K562 (cell line): ENCODE measurements around the gene CFAP20.

Experiments
- CTCF ChIP-seq, 3 experiments: IDR thresholded peaks in 2 of 3; conservative IDR thresholded peaks in 1 of 3; 2 replicates each; pipeline ENCODE4 v1.5.1; 2011 to 2012; ENCODE audit warnings: low read length in 3 of 3, mild to moderate bottlenecking in 3 of 3, control low read depth in 2 of 3, improper control_type of control experiment in 1 of 3, inconsistent platforms in 1 of 3, low read depth in 1 of 3, mixed read lengths in 1 of 3, moderate library complexity in 1 of 3; ENCODE audit not compliant: insufficient read depth in 2 of 3
- EZH2 ChIP-seq: IDR thresholded peaks from 2 replicates; pipeline ENCODE4 v1.6.1; 2012; ENCODE audit warnings: low read depth, mild to moderate bottlenecking, inconsistent platforms, low read length, borderline replicate concordance
- NRF1 ChIP-seq, 2 experiments: fragments of 450-650 bp; IDR thresholded peaks in 1 of 2; conservative IDR thresholded peaks in 1 of 2; 2 replicates each; pipeline ENCODE4 v1.6.1; 2014; ENCODE audit warnings: mild to moderate bottlenecking in 2 of 2
- PREB ChIP-seq: sonication (generic); formaldehyde crosslinking; IDR thresholded peaks from 2 replicates; pipeline ENCODE4 v1.8.1; 2023; ENCODE audit warnings: mild to moderate bottlenecking, missing genetic modification reagents
- SP1 ChIP-seq: sonication (generic); formaldehyde crosslinking; IDR thresholded peaks from 2 replicates; pipeline ENCODE4 v1.8.1; 2022; ENCODE audit warnings: mild to moderate bottlenecking, missing genetic modification reagents
- ZNF407 ChIP-seq: fragments of 450-650 bp; IDR thresholded peaks from 2 replicates; pipeline ENCODE4 v1.6.1; 2016; ENCODE audit warnings: low read depth
- ZNF589 ChIP-seq: fragments of 200-800 bp; sonication (Bioruptor generic); IDR thresholded peaks from 2 replicates; pipeline ENCODE4 v1.6.1; 2016; ENCODE audit warnings: low read depth, missing genetic modification characterization, missing compliant biosample characterization

- TF ChIP-seq EZH2 (no peak), CTCF (IDR thresholded peaks at IDR 0.05 in 2 of 3, conservative IDR thresholded peaks at IDR 0.05 in 1 of 3; ENCODE audit: insufficient read depth in 2 of 3, low read depth in 1 of 3, low read length in 3 of 3) (no peak), ZNF589 (CRISPR knock-in tag) (no peak), ZNF407 (no peak), SP1 (no peak), PREB (CRISPR knock-in tag) (no peak), NRF1 (conservative IDR thresholded peaks at IDR 0.05 in 1 of 2, IDR thresholded peaks at IDR 0.05 in 1 of 2) (no peak)
These were observed 18.4 kb downstream of the CFAP20 start for GRCh38 chr16:58110571-58111301.
